ENCODE results near the gene PTRHD1. TPM values are rescaled to one million over a fixed set of nuclear protein-coding genes. Genes with fewer than 3 reads are reported as not detected.

Gene PTRHD1
- total RNA-seq, 4 donors from 2014 or later: 17.3 to 45.0 (median 37.3) TPM

- Histone ChIP-seq H3K9me3 (no peaks in the 10 kb centered on the region), H3K4me3 (no peak overlapping the region), H3K27ac (no peak overlapping the region), H3K4me1 (no peaks in the 10 kb centered on the region), H3K36me3 (no peaks in the 10 kb centered on the region), H3K27me3 (no peaks in the 10 kb centered on the region)
- in situ Hi-C loops (cut with MboI; ENCODE audit: low sequenced_read_pairs in 4 of 4) (loop anchor here in 1 of 4 donors (25.0 kb wide), 1 partner anchor 373 kb away; no protein-coding TSS in a partner anchor), intact Hi-C loops (cut with DNase I; ENCODE audit: low total_unique reads) (no loop called here)
- TF ChIP-seq CTCF (IDR thresholded peaks at IDR 0.05 in 4 of 5, conservative IDR thresholded peaks at IDR 0.05 in 1 of 5): no peak
- no peak for TF ChIP-seq POLR2A (IDR thresholded peaks at IDR 0.05)
- ATAC-seq (no peak), DNase-seq (no peak)
Measured at GRCh38 chr2:24785671-24786321, 7.4 kb downstream of the PTRHD1 start.

GRCh38 chr2:24783641-24784040 is 9.6 kb downstream of the PTRHD1 start:
- DNase-seq (no peak), ATAC-seq (no peak)
- no peak overlapping the region for H3K27ac ChIP-seq
- no peaks in the 10 kb centered on the region for H3K9me3 ChIP-seq
- H3K4me1 ChIP-seq: no peaks in the 10 kb centered on the region
- TF ChIP-seq CTCF (IDR thresholded peaks at IDR 0.05 in 4 of 5, conservative IDR thresholded peaks at IDR 0.05 in 1 of 5): no peak
- no peak for TF ChIP-seq POLR2A (IDR thresholded peaks at IDR 0.05)
- H3K27me3 ChIP-seq: no peaks in the 10 kb centered on the region
- no peaks in the 10 kb centered on the region for H3K36me3 ChIP-seq
- intact Hi-C loops (cut with DNase I; ENCODE audit: low total_unique reads): no loop called here
- in situ Hi-C loops (cut with MboI; ENCODE audit: low sequenced_read_pairs in 4 of 4): loop anchor here in 1 of 4 donors (25.0 kb wide), 1 partner anchor 371 kb away; no protein-coding TSS in a partner anchor
- no peak overlapping the region for H3K4me3 ChIP-seq

- no peak overlapping the region for H3K4me3 ChIP-seq
- no peaks in the 10 kb centered on the region for H3K4me1 ChIP-seq
- DNase-seq: no peak
- in situ Hi-C loops (cut with MboI; ENCODE audit: low sequenced_read_pairs in 4 of 4): loop anchor here in 1 of 4 donors (25.0 kb wide), 1 partner anchor 367 kb away; no protein-coding TSS in a partner anchor
- no peak for TF ChIP-seq POLR2A (IDR thresholded peaks at IDR 0.05)
- TF ChIP-seq CTCF (IDR thresholded peaks at IDR 0.05 in 4 of 5, conservative IDR thresholded peaks at IDR 0.05 in 1 of 5): no peak
- H3K27me3 ChIP-seq: no peaks in the 10 kb centered on the region
- intact Hi-C loops (cut with DNase I; ENCODE audit: low total_unique reads): no loop called here
- no peaks in the 10 kb centered on the region for H3K9me3 ChIP-seq
- ATAC-seq: no peak
- no peaks in the 10 kb centered on the region for H3K36me3 ChIP-seq
- H3K27ac ChIP-seq: no peak overlapping the region
Measured at GRCh38 chr2:24779116-24779515, 14.1 kb downstream of the PTRHD1 start.

GRCh38 chr2:24774373-24774772 is 18.8 kb downstream of the PTRHD1 start:
- H3K4me1 ChIP-seq: no peaks in the 10 kb centered on the region
- in situ Hi-C loops (cut with MboI; ENCODE audit: low sequenced_read_pairs in 4 of 4): no loop called here
- no peak overlapping the region for H3K27ac ChIP-seq
- intact Hi-C loops (cut with DNase I; ENCODE audit: low total_unique reads): no loop called here
- ATAC-seq (peak in 1 of 2 donors; percentile 26), DNase-seq (no peak)
- no peak overlapping the region for H3K4me3 ChIP-seq
- no peaks in the 10 kb centered on the region for H3K27me3 ChIP-seq
- no peaks in the 10 kb centered on the region for H3K9me3 ChIP-seq
- H3K36me3 ChIP-seq: peaks cover 0 to 16% of the 10 kb centered on the region in 2 donors
- TF ChIP-seq CTCF (IDR thresholded peaks at IDR 0.05 in 4 of 5, conservative IDR thresholded peaks at IDR 0.05 in 1 of 5): no peak
- TF ChIP-seq POLR2A (IDR thresholded peaks at IDR 0.05): no peak
